OCI-LY3 (cell line): ENCODE results near the gene INTS6.
A peak's percentile ranks its signal among the peaks of the same experiment; 100 is the strongest.

Experiments used
- H2AFZ ChIP-seq: fragments of 200-600, 300-600 bp; shearing (Covaris generic); 2 replicates; pipeline ENCODE4 v1.6.0; 2014; ENCODE audit warnings: antibody characterized with exemption, low read depth, low read length
- H3K27ac ChIP-seq: fragments of 200-600, 300-600 bp; sonication (generic); 2 replicates; pipeline ENCODE4 v1.5.1; 2014; ENCODE audit warnings: mild to moderate bottlenecking, low read length, moderate library complexity, mixed read lengths
- H3K27me3 ChIP-seq: fragments of 200-600, 300-600 bp; sonication (generic); 2 replicates; pipeline ENCODE4 v1.6.1; 2014; ENCODE audit warnings: low read depth, low read length, mixed read lengths
- H3K36me3 ChIP-seq: fragments of 200-600, 300-600 bp; sonication (generic); replicated peaks from 2 replicates; pipeline ENCODE3; 2014; ENCODE audit warnings: low read depth, low read length, mixed read lengths
- H3K4me1 ChIP-seq: fragments of 300-600, 200-600 bp; sonication (generic); 2 replicates; pipeline ENCODE4 v1.6.1; 2014; ENCODE audit warnings: low read length, mixed read lengths
- H3K4me2 ChIP-seq: fragments of 200-600, 300-600 bp; sonication (generic); 2 replicates; pipeline ENCODE4 v1.6.1; 2014; ENCODE audit warnings: low read length, mixed read lengths
- H3K4me3 ChIP-seq: fragments of 300-600, 200-600 bp; sonication (generic); 2 replicates; pipeline ENCODE4 v1.5.1; 2014; ENCODE audit warnings: antibody characterized with exemption, mild to moderate bottlenecking, low read length, moderate library complexity
- H3K79me2 ChIP-seq: fragments of 300-600, 200-600 bp; shearing (Covaris generic); 2 replicates; pipeline ENCODE4 v1.6.1; 2014; ENCODE audit warnings: mild to moderate bottlenecking, low read length, mixed read lengths
- H3K9ac ChIP-seq: fragments of 300-600, 200-600 bp; shearing (Covaris generic); 2 replicates; pipeline ENCODE4 v1.6.0; 2014; ENCODE audit warnings: mild to moderate bottlenecking, low read length, moderate library complexity
- H3K9me3 ChIP-seq: fragments of 200-600, 300-600 bp; shearing (Covaris generic); 2 replicates; pipeline ENCODE4 v1.6.1; 2014; ENCODE audit warnings: low read length, mixed read lengths; ENCODE audit not compliant: insufficient read depth
- H4K20me1 ChIP-seq: fragments of 200-600, 300-600 bp; sonication (generic); 2 replicates; pipeline ENCODE4 v1.6.1; 2016; ENCODE audit warnings: low read length, mixed read lengths; ENCODE audit not compliant: insufficient read depth
- EZH2phosphoT487 ChIP-seq: fragments of 200-600 bp; shearing (Covaris generic); IDR thresholded peaks from 2 replicates; pipeline ENCODE4 v1.6.1; 2018; ENCODE audit warnings: antibody characterized with exemption, mixed run types, low read depth
- TF ChIP-seq, protein P1 (sequence below): fragments of 200-600, 300-600 bp; sonication (generic); IDR thresholded peaks from 2 replicates; pipeline ENCODE4 v1.5.1; 2014; ENCODE audit warnings: antibody characterized with exemption, low read length, low read depth

Gene INTS6, protein sequence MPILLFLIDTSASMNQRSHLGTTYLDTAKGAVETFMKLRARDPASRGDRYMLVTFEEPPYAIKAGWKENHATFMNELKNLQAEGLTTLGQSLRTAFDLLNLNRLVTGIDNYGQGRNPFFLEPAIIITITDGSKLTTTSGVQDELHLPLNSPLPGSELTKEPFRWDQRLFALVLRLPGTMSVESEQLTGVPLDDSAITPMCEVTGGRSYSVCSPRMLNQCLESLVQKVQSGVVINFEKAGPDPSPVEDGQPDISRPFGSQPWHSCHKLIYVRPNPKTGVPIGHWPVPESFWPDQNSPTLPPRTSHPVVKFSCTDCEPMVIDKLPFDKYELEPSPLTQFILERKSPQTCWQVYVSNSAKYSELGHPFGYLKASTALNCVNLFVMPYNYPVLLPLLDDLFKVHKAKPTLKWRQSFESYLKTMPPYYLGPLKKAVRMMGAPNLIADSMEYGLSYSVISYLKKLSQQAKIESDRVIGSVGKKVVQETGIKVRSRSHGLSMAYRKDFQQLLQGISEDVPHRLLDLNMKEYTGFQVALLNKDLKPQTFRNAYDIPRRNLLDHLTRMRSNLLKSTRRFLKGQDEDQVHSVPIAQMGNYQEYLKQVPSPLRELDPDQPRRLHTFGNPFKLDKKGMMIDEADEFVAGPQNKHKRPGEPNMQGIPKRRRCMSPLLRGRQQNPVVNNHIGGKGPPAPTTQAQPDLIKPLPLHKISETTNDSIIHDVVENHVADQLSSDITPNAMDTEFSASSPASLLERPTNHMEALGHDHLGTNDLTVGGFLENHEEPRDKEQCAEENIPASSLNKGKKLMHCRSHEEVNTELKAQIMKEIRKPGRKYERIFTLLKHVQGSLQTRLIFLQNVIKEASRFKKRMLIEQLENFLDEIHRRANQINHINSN

DNA sequence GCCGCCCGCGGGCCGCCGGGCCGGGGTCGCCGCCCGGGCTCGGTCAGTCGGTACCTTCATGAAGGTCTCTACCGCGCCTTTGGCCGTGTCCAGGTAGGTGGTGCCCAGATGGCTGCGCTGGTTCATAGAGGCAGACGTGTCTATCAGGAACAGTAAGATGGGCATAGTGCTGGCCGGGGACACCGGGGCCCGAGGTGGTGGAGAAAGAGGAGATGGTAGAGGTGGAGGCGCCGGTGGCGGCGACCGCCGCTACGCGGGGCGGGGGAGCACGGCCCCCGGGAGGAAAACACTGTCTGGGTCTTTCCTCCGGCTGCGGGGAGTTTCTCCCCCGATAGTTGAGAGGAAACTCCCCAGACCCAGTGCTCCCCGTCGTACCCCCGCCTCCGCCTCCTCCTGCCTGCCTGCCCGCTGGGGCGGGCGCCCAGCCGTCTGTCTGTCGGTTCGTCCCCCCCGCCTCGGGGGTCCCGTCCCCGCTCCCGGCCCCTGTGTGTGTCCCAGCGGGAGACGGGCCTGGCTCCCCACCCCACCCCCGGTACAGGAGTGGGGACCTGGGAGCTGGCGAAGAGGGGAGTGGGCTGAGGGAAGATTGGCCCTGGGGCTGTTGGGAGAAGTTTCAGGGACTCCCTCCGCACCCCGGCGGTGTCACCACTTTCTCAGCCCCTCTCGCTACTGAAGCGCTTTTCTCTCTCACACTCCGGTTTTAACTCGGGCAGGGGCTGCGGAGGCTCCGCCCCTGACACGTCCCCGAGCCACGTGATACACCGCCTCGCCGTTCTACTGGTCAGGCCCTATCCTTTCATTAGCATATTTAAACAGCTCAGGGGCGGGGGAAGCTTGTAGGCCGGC lies at the start of gene INTS6:
TSS of gene INTS6 (minus strand) at position 676 of the 846 bp plus-strand sequence. CDS start at position 165, 511 bp downstream.
- Histone ChIP-seq H3K79me2 (peaks cover 46% of the 10 kb centered on the region), H3K4me1 (peaks cover 28% of the 10 kb centered on the region), H3K27me3 (no peaks in the 10 kb centered on the region), H3K4me2 (peak within 1 kb of the TSS; percentile 91), H2AFZ (no peak within 1 kb of the TSS), H3K9me3 (peaks cover 14% of the 10 kb centered on the region; the same call in 1 of the 2 replicates), H3K4me3 (peak within 1 kb of the TSS; percentile 87), H4K20me1 (peaks cover 4% of the 10 kb centered on the region; the same call in 1 of the 2 replicates), H3K36me3 (peaks cover 59% of the 10 kb centered on the region), H3K9ac (peak within 1 kb of the TSS; percentile 99), H3K27ac (peak within 1 kb of the TSS; percentile 92)
- TF ChIP-seq, protein P1, sequence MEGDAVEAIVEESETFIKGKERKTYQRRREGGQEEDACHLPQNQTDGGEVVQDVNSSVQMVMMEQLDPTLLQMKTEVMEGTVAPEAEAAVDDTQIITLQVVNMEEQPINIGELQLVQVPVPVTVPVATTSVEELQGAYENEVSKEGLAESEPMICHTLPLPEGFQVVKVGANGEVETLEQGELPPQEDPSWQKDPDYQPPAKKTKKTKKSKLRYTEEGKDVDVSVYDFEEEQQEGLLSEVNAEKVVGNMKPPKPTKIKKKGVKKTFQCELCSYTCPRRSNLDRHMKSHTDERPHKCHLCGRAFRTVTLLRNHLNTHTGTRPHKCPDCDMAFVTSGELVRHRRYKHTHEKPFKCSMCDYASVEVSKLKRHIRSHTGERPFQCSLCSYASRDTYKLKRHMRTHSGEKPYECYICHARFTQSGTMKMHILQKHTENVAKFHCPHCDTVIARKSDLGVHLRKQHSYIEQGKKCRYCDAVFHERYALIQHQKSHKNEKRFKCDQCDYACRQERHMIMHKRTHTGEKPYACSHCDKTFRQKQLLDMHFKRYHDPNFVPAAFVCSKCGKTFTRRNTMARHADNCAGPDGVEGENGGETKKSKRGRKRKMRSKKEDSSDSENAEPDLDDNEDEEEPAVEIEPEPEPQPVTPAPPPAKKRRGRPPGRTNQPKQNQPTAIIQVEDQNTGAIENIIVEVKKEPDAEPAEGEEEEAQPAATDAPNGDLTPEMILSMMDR, result no peak
- no peak for TF ChIP-seq EZH2phosphoT487

DNA sequence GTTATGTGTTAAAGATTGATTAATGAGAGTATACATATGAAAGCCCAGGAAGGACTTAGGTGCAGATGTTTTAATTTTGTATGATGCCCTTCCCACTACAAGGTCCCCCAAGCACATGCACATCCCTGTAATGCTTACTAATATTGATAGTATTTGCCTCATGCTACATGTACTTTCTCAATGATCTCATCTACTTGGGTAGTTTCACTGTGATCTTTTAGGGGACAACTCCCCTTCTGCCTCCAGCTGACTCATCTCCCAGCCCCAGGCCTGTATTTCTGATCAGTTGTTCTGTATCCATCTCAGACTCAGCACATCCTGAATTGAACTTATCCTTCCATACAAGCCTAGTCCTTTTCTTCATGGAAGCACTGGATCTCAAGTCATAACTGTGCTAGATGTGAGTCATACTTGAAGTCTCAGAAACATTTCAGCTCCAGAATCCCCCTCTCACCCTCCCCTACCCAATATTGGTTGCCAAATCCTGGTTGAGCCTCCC lies 49.4 kb upstream of the INTS6 start:
- Histone ChIP-seq H3K79me2 (no peaks in the 10 kb centered on the region), H3K9me3 (no peaks in the 10 kb centered on the region), H3K4me1 (peaks cover 52% of the 10 kb centered on the region), H3K36me3 (peaks cover 2% of the 10 kb centered on the region), H3K27me3 (no peaks in the 10 kb centered on the region), H3K9ac (peak overlapping the region; percentile 46; the same call in 1 of the 2 replicates), H4K20me1 (no peaks in the 10 kb centered on the region), H3K27ac (peak overlapping the region; percentile 80), H2AFZ (peak overlapping the region; percentile 27; the same call in 1 of the 2 replicates), H3K4me2 (peak overlapping the region; percentile 61), H3K4me3 (peak overlapping the region; percentile 12; the same call in 1 of the 2 replicates)
- TF ChIP-seq, protein P1, result no peak
- TF ChIP-seq EZH2phosphoT487, result no peak

DNA sequence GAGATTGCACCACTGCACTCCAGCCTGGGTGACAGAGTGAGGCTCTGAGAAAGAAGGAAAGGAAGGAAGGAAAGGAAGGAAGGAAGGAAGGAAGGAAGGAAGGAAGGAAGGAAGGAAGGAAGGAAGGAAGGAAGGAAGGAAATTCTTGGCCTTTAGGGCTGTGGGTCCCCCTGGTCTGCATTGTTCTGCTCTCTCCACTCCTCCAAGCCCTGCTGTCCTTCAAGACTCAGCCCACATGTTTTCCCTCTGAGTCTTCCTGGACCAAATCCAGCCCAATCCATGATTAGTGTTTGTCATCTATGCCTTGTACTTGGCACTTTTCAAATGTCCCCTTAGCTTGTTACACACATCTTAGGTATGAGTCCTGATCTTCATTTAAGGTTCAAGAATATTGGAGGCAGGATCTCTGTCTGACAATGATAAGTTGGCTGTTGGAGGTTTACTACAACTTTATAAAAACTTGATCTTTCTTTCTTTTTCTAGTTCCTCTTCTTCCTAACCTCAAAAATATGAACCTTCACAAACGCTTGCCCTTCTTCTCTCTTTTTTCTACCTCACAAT lies 48.8 kb upstream of the INTS6 start:
- Histone ChIP-seq H4K20me1 (no peaks in the 10 kb centered on the region), H3K36me3 (peaks cover 2% of the 10 kb centered on the region), H2AFZ (peak overlapping the region; percentile 27; the same call in 1 of the 2 replicates), H3K4me3 (peak overlapping the region; percentile 12; the same call in 1 of the 2 replicates), H3K27ac (peak overlapping the region; percentile 80), H3K4me1 (peaks cover 52% of the 10 kb centered on the region), H3K27me3 (no peaks in the 10 kb centered on the region), H3K79me2 (no peaks in the 10 kb centered on the region), H3K9ac (peak overlapping the region; percentile 46; the same call in 1 of the 2 replicates), H3K4me2 (peak overlapping the region; percentile 61), H3K9me3 (no peaks in the 10 kb centered on the region)
- TF ChIP-seq, protein P1, result no peak
- TF ChIP-seq EZH2phosphoT487, result no peak
